HEK293 (cell line): ENCODE data around the gene PSTPIP1.

ENCODE experiments used
- CTCF ChIA-PET: fragments of 350-600 bp; formaldehyde crosslinking; extraction: SDS; loops from one replicate; lab custom pipeline; 2021; ENCODE audit warnings: antibody characterized with exemption; lab: Yijun Ruan, JAX
- POLR2A ChIA-PET: fragments of 300-600 bp; formaldehyde crosslinking; extraction: SDS; loops from one replicate; lab custom pipeline; 2020; ENCODE audit warnings: antibody characterized with exemption, inconsistent platforms; lab: Yijun Ruan, JAX
- H3K27ac ChIP-seq: fragments of 200-500 bp; sonication (Bioruptor generic); 2 replicates; pipeline ENCODE4 v1.5.1; 2014; ENCODE audit warnings: low read depth, low read length, control low read depth, inconsistent platforms; ENCODE audit errors: extremely low read depth
- H3K36me3 ChIP-seq, 2 experiments: fragments of 200-500 bp in 1 of 2; sonication (Bioruptor generic) in 1 of 2; 1 replicate in 1 of 2; 2 replicates in 1 of 2; pipeline ENCODE4 v1.5.1; 2014 to 2017; ENCODE audit warnings: inconsistent platforms in 2 of 2, low read length in 2 of 2; ENCODE audit not compliant: control insufficient read depth in 2 of 2, insufficient read depth in 1 of 2
- H3K4me1 ChIP-seq: fragments of 200-500 bp; sonication (Bioruptor generic); 2 replicates; pipeline ENCODE4 v1.5.1; 2014; ENCODE audit warnings: mild to moderate bottlenecking, low read length, inconsistent platforms; ENCODE audit not compliant: control insufficient read depth, insufficient read depth
- H3K4me3 ChIP-seq: 2 replicates; pipeline ENCODE4 v1.5.1; 2011; ENCODE audit warnings: low read depth, mild to moderate bottlenecking, control low read depth, low read length, moderate library complexity
- H3K9me3 ChIP-seq: fragments of 200-500 bp; sonication (Bioruptor generic); 2 replicates; pipeline ENCODE4 v1.5.1; 2014; ENCODE audit warnings: low read depth, low read length, inconsistent platforms; ENCODE audit not compliant: control insufficient read depth, insufficient read depth
- EGR2 ChIP-seq: fragments of 450-650 bp; formaldehyde crosslinking; IDR thresholded peaks from 2 replicates; pipeline ENCODE4 v1.5.1; 2016; ENCODE audit warnings: low read depth, missing biosample characterization, missing genetic modification characterization
- GLIS1 ChIP-seq: fragments of 450-650 bp; formaldehyde crosslinking; IDR thresholded peaks from 2 replicates; pipeline ENCODE4 v1.5.1; 2016; ENCODE audit warnings: missing biosample characterization, missing genetic modification characterization
- GLIS2 ChIP-seq: fragments of 450-650 bp; formaldehyde crosslinking; IDR thresholded peaks from 2 replicates; pipeline ENCODE4 v1.5.1; 2016; ENCODE audit warnings: missing biosample characterization, missing genetic modification characterization
- IKZF3 ChIP-seq: fragments of 450-650 bp; IDR thresholded peaks from 2 replicates; pipeline ENCODE4 v1.5.0; 2018; ENCODE audit warnings: missing biosample characterization, mild to moderate bottlenecking, missing genetic modification characterization, moderate library complexity
- KLF1 ChIP-seq: fragments of 450-650 bp; formaldehyde crosslinking; IDR thresholded peaks from 2 replicates; pipeline ENCODE4 v1.5.1; 2016; ENCODE audit warnings: missing biosample characterization, missing genetic modification characterization
- SCRT1 ChIP-seq: fragments of 450-650 bp; formaldehyde crosslinking; IDR thresholded peaks from 2 replicates; pipeline ENCODE4 v1.5.1; 2016; ENCODE audit warnings: missing biosample characterization, missing genetic modification characterization, borderline replicate concordance
- SCRT2 ChIP-seq: fragments of 450-650 bp; formaldehyde crosslinking; IDR thresholded peaks from 2 replicates; pipeline ENCODE4 v1.5.1; 2016; ENCODE audit warnings: missing biosample characterization, missing genetic modification characterization
- SP2 ChIP-seq: fragments of 450-650 bp; formaldehyde crosslinking; IDR thresholded peaks from 2 replicates; pipeline ENCODE4 v1.5.1; 2016; ENCODE audit warnings: missing biosample characterization, missing genetic modification characterization
- TCF7L2 ChIP-seq: IDR thresholded peaks from 2 replicates; pipeline ENCODE4 v1.6.1; 2011; ENCODE audit warnings: low read depth, mild to moderate bottlenecking, inconsistent platforms, low read length, moderate library complexity, borderline replicate concordance
- WT1 ChIP-seq: fragments of 450-650 bp; formaldehyde crosslinking; IDR thresholded peaks from 2 replicates; pipeline ENCODE4 v1.5.1; 2016; ENCODE audit warnings: missing biosample characterization, missing genetic modification characterization
- ZEB2 ChIP-seq: fragments of 450-650 bp; formaldehyde crosslinking; IDR thresholded peaks from 2 replicates; pipeline ENCODE4 v1.5.1; 2016; ENCODE audit warnings: missing biosample characterization, missing genetic modification characterization
- ZFHX2 ChIP-seq: fragments of 450-650 bp; formaldehyde crosslinking; conservative IDR thresholded peaks from 2 replicates; pipeline ENCODE4 v1.5.1; 2016; ENCODE audit warnings: missing biosample characterization, missing genetic modification characterization
- ZIC2 ChIP-seq: fragments of 450-650 bp; formaldehyde crosslinking; IDR thresholded peaks from 2 replicates; pipeline ENCODE4 v1.5.1; 2016; ENCODE audit warnings: missing biosample characterization, missing genetic modification characterization
- ZNF10 ChIP-seq: fragments of 450-650 bp; formaldehyde crosslinking; IDR thresholded peaks from 2 replicates; pipeline ENCODE4 v1.5.1; 2017; ENCODE audit warnings: missing biosample characterization, missing genetic modification characterization
- ZNF335 ChIP-seq: fragments of 450-650 bp; formaldehyde crosslinking; conservative IDR thresholded peaks from 2 replicates; pipeline ENCODE4 v1.5.1; 2016; ENCODE audit warnings: missing biosample characterization, missing genetic modification characterization
- ZNF394 ChIP-seq: fragments of 450-650 bp; formaldehyde crosslinking; IDR thresholded peaks from 2 replicates; pipeline ENCODE4 v1.5.1; 2016; ENCODE audit warnings: missing biosample characterization, missing genetic modification characterization, mild to moderate bottlenecking, moderate library complexity, borderline replicate concordance
- ZNF48 ChIP-seq: fragments of 450-650 bp; formaldehyde crosslinking; IDR thresholded peaks from 2 replicates; pipeline ENCODE4 v1.5.1; 2016; ENCODE audit warnings: missing biosample characterization, missing genetic modification characterization
- ZNF600 ChIP-seq: fragments of 450-650 bp; formaldehyde crosslinking; IDR thresholded peaks from 2 replicates; pipeline ENCODE4 v1.5.1; 2016; ENCODE audit warnings: missing biosample characterization, missing genetic modification characterization
- TF ChIP-seq, protein P1 (sequence below): fragments of 450-650 bp; formaldehyde crosslinking; IDR thresholded peaks from 2 replicates; pipeline ENCODE4 v1.5.1; 2016; ENCODE audit warnings: missing biosample characterization, missing genetic modification characterization
- TF ChIP-seq, protein P2 (sequence below): fragments of 450-650 bp; formaldehyde crosslinking; IDR thresholded peaks from 2 replicates; pipeline ENCODE4 v1.5.1; 2016; ENCODE audit warnings: missing biosample characterization, missing genetic modification characterization
- TF ChIP-seq, protein P3 (sequence below): fragments of 450-650 bp; formaldehyde crosslinking; IDR thresholded peaks from 2 replicates; pipeline ENCODE4 v1.5.1; 2017; ENCODE audit warnings: missing biosample characterization, missing genetic modification characterization

The PSTPIP1 gene

DNA sequence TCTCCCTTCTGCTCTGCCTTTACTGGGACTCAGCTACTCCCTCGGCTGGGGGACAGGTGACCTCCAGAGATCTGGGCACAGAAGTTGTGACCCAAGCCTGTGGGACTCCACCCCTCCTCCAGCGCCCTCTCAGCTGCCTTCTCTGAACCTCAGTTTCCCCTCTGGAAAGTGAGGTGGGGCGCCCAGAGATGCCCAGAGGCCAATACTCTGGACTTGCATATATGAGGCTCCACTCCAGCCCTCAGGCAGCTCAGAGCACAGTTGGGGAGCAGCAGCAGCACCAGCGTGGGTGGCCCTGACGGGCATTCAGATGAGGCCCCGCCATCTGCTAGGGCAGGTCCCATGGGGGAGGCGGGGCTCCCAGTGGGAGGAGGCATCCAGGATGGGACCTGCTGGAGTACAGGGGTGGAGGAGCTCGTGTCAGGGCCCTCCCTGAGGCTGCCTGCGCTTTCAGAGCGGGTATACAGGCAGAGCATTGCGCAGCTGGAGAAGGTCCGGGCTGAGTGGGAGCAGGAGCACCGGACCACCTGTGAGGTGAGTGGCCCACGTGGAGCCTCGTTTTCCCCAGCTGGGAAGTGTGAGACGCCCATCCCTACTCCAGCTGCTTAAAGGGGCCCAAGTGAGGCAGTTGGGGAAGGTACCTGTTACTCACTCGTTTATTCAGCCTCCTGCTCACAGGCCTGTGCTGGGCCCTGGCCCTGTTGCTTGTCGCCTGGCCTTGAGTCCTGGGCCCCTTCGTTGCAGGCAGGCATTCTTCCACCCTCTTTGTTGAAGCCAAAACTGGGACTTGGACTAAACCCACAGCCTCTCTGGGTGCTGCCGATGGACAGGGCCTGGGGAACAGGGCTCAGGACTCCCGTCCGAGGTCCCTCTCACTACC, 35.4 kb downstream of the PSTPIP1 start:
- CTCF ChIA-PET = interaction anchor here (0.5 to 1.8 kb wide), 4 partner anchors 24 to 935 kb away, joined by 3 to 8 read pairs (median 3); no protein-coding TSS in a partner anchor
- Histone ChIP-seq H3K9me3 (no peaks in the 10 kb centered on the region), H3K27ac (no peak overlapping the region), H3K4me3 (no peak overlapping the region), H3K4me1 (no peaks in the 10 kb centered on the region), H3K36me3 (no peaks in the 10 kb centered on the region)
- TF ChIP-seq ZNF600 (0 out of 2 replicates have a peak, but pooled peaks have one; percentile 8), WT1 (tag by site-specific recombination) (no peak), ZNF335 (peak; percentile 85), GLIS1 (tag by site-specific recombination) (peak; percentile 70), ZIC2 (tag by site-specific recombination) (peak; percentile 28), SP2 (tag by site-specific recombination) (peak; percentile 55), ZNF10 (tag by site-specific recombination) (peak; percentile 30; the same call in 1 of the 2 replicates), EGR2 (peak; percentile 56; the same call in 1 of the 2 replicates), ZEB2 (tag by site-specific recombination) (no peak), ZNF394 (tag by site-specific recombination) (peak; percentile 67; the same call in 1 of the 2 replicates), SCRT2 (tag by site-specific recombination) (peak; percentile 97), GLIS2 (tag by site-specific recombination) (peak; percentile 36; the same call in 1 of the 2 replicates), ZFHX2 (tag by site-specific recombination) (peak; percentile 86), SCRT1 (tag by site-specific recombination) (peak; percentile 79), TCF7L2 (no peak), IKZF3 (tag by site-specific recombination) (peak; percentile 19; the same call in 1 of the 2 replicates), KLF1 (tag by site-specific recombination) (peak; percentile 50; the same call in 1 of the 2 replicates), ZNF48 (tag by site-specific recombination) (no peak)
- TF ChIP-seq, protein P1, sequence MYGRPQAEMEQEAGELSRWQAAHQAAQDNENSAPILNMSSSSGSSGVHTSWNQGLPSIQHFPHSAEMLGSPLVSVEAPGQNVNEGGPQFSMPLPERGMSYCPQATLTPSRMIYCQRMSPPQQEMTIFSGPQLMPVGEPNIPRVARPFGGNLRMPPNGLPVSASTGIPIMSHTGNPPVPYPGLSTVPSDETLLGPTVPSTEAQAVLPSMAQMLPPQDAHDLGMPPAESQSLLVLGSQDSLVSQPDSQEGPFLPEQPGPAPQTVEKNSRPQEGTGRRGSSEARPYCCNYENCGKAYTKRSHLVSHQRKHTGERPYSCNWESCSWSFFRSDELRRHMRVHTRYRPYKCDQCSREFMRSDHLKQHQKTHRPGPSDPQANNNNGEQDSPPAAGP (tag by site-specific recombination) = peak; percentile 21; the same call in 1 of the 2 replicates
- TF ChIP-seq, protein P2, sequence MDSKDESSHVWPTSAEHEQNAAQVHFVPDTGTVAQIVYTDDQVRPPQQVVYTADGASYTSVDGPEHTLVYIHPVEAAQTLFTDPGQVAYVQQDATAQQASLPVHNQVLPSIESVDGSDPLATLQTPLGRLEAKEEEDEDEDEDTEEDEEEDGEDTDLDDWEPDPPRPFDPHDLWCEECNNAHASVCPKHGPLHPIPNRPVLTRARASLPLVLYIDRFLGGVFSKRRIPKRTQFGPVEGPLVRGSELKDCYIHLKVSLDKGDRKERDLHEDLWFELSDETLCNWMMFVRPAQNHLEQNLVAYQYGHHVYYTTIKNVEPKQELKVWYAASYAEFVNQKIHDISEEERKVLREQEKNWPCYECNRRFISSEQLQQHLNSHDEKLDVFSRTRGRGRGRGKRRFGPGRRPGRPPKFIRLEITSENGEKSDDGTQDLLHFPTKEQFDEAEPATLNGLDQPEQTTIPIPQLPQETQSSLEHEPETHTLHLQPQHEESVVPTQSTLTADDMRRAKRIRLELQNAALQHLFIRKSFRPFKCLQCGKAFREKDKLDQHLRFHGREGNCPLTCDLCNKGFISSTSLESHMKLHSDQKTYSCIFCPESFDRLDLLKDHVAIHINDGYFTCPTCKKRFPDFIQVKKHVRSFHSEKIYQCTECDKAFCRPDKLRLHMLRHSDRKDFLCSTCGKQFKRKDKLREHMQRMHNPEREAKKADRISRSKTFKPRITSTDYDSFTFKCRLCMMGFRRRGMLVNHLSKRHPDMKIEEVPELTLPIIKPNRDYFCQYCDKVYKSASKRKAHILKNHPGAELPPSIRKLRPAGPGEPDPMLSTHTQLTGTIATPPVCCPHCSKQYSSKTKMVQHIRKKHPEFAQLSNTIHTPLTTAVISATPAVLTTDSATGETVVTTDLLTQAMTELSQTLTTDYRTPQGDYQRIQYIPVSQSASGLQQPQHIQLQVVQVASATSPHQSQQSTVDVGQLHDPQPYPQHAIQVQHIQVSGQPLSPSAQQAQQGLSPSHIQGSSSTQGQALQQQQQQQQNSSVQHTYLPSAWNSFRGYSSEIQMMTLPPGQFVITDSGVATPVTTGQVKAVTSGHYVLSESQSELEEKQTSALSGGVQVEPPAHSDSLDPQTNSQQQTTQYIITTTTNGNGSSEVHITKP (tag by site-specific recombination) = peak; percentile 80
- TF ChIP-seq, protein P3, sequence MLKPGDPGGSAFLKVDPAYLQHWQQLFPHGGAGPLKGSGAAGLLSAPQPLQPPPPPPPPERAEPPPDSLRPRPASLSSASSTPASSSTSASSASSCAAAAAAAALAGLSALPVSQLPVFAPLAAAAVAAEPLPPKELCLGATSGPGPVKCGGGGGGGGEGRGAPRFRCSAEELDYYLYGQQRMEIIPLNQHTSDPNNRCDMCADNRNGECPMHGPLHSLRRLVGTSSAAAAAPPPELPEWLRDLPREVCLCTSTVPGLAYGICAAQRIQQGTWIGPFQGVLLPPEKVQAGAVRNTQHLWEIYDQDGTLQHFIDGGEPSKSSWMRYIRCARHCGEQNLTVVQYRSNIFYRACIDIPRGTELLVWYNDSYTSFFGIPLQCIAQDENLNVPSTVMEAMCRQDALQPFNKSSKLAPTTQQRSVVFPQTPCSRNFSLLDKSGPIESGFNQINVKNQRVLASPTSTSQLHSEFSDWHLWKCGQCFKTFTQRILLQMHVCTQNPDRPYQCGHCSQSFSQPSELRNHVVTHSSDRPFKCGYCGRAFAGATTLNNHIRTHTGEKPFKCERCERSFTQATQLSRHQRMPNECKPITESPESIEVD (tag by site-specific recombination) = no peak
- POLR2A ChIA-PET = interaction anchor here (0.6 kb wide), 1 partner anchor 822 kb away, joined by 3 read pairs; no protein-coding TSS in a partner anchor
